Measurements from ENCODE around the gene DENND1B. TPM values are rescaled to one million over a fixed set of nuclear protein-coding genes. Genes with fewer than 3 reads are reported as not detected.

Gene DENND1B
- total and polyA plus RNA-seq, 9 of the 15 experiments (the other 6 are each of a cell fraction or from before 2014, with no cell fraction given), result 2.1 to 12.1 (median 7.5) TPM

- TF ChIP-seq E4F1 (CRISPR knock-in tag; IDR thresholded peaks at IDR 0.05; ENCODE audit: borderline replicate concordance), result no peak
Observed at GRCh38 chr1:197619008-197619640, 156.2 kb downstream of the DENND1B start (continued).

- H3K4me3 ChIP-seq, result no peak overlapping the region
- H2AFZ ChIP-seq (ENCODE audit: low read depth, low read length), result no peak overlapping the region
- CTCF ChIA-PET (ENCODE audit: low intra/inter-chr PET ratio), result interaction anchor here (0.6 to 2.8 kb wide), 2 partner anchors 306 to 1626 kb away, joined by 3 to 13 read pairs; no protein-coding TSS in a partner anchor
- H3K79me2 ChIP-seq (ENCODE audit: control insufficient read depth, insufficient read depth, low read length), result no peaks in the 10 kb centered on the region
- H3K9me1 ChIP-seq (ENCODE audit: control insufficient read depth, insufficient read depth, low read length), result no peaks in the 10 kb centered on the region
- FAIRE-seq (peak; percentile 46), ATAC-seq (no peak), DNase-seq (ENCODE audit: extremely low read depth in 1 of 4, low spot score in 3 of 4) (no peak)
- no peak overlapping the region for H3K9ac ChIP-seq (ENCODE audit: insufficient read depth in 1 of 2, low read depth in 2 of 2, low read length in 2 of 2)
- BruUV-seq (replicated peaks), result no TSS peak
- in situ Hi-C loops (cut with MboI), result no loop called here
- no peaks in the 10 kb centered on the region for H3K4me1 ChIP-seq (replicated peaks in 1 of 2; ENCODE audit: control insufficient read depth in 2 of 2, insufficient read depth in 2 of 2, low read length in 2 of 2)
- H3K9me3 ChIP-seq (replicated peaks; ENCODE audit: control insufficient read depth, insufficient read depth, low read depth, low read length), result no peaks in the 10 kb centered on the region
- H3K27me3 ChIP-seq (ENCODE audit: control insufficient read depth in 2 of 2, insufficient read depth in 2 of 2, low read length in 2 of 2), result no peaks in the 10 kb centered on the region
- WGBS (ENCODE audit: insufficient coverage, low coverage, missing lambda C conversion rate), result 79% methylated on average over 3 of the region's 3 CpGs
- H3K4me2 ChIP-seq (ENCODE audit: insufficient read depth, low read length), result no peak overlapping the region
- H3K36me3 ChIP-seq (ENCODE audit: control insufficient read depth, insufficient read depth, low read length), result no peaks in the 10 kb centered on the region
- no peak overlapping the region for H3K27ac ChIP-seq (ENCODE audit: extremely low read depth, low read depth, low read length)
- POLR2A ChIA-PET, result no interaction called here
- intact Hi-C loops (cut with micrococcal nuclease), result loop anchor here (5.0 kb wide), 3 partner anchors 74 to 379 kb away; no protein-coding TSS in a partner anchor
- H4K20me1 ChIP-seq (replicated peaks; ENCODE audit: control insufficient read depth, insufficient read depth, low read length), result no peaks in the 10 kb centered on the region
- TF ChIP-seq ASH1L (IDR thresholded peaks at IDR 0.05; ENCODE audit: borderline replicate concordance, low read depth, partially characterized antibody) (no peak), YBX1 (IDR thresholded peaks at IDR 0.05) (no peak), ZNF280B (CRISPR knock-in tag; IDR thresholded peaks at IDR 0.05) (no peak), KDM2B (CRISPR knock-in tag; IDR thresholded peaks at IDR 0.05) (no peak), ZNF121 (CRISPR knock-in tag; conservative IDR thresholded peaks at IDR 0.05) (no peak), DACH1 (IDR thresholded peaks at IDR 0.05; ENCODE audit: partially characterized antibody) (no peak), MECOM (CRISPR knock-in tag; IDR thresholded peaks at IDR 0.05) (no peak), TOE1 (IDR thresholded peaks at IDR 0.05; ENCODE audit: borderline replicate concordance) (no peak), TOE1 (CRISPR knock-in tag; IDR thresholded peaks at IDR 0.05; ENCODE audit: borderline replicate concordance, low read depth) (no peak), CEBPZ (IDR thresholded peaks at IDR 0.05; ENCODE audit: borderline replicate concordance, low read depth, low read length) (no peak), TBL1XR1 (IDR thresholded peaks at IDR 0.05; ENCODE audit: low read length in 2 of 2) (no peak)
Observed at GRCh38 chr1:197618061-197618460, 157.2 kb downstream of the DENND1B start.
